GM18498 (cell line): ENCODE measurements around the gene ZYX.
"Not testable (repeated sequence)": the region's sequence is repeated elsewhere in the genome, so short reads cannot be mapped to it uniquely, and the experiment has no call there.

Experiments
- ATAC-seq: cut with Tn5 transposase; IDR thresholded peaks from one replicate; pipeline ENCODE4 v1.9.1; 2021; ENCODE audit warnings: mild to moderate bottlenecking, moderate library complexity; ENCODE audit not compliant: unreplicated experiment

Gene ZYX

DNA sequence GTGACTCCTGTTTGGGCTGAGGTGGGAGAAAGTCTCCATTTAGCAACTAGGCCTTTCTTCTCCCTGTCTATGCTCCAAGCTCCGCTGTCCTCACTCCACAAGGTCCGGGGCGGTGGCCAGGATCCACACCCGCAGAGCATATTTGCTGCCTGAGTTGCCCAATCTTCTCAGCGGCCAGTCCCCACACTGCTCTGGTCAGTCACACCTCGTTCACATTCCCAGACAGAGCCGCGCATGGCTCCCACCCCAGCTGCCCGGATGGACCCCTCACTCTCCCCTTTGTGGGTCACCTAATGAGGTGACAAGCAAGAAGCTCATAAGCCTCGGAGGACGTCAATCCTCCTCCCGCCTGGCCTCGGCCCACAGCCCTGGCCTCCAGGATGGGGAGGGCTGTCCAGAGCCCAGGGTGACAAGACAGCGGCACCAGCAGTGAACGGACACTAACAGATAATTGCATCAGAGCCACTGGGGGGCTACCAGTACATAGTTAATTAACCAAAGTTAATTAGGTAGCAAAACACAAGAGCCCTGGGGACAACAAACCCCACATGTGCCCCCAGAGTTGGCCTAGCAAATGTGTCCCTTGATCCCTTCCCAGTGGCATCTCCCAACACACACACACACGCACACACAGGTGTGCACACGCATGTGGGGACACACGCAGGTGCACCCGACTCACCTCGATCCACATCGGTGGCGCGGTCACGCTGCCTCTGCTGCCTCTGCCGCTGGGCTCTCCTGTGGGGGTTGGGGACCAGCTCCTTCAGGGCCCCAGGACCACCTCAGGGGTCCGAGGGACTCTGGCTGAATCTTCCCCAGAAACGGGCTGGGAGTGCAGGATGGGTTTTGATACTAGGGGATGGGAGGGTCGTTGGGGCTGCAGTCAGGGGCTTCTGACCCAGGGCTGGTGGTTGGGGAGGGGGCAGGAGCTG, 15.7 kb downstream of the ZYX start:
- no peak for ATAC-seq

- no peak for ATAC-seq
Measured at GRCh38 chr7:143397710-143398530, 16.8 kb downstream of the ZYX start.

- ATAC-seq, result no peak
Measured at GRCh38 chr7:143398616-143399015, 17.5 kb downstream of the ZYX start.

DNA sequence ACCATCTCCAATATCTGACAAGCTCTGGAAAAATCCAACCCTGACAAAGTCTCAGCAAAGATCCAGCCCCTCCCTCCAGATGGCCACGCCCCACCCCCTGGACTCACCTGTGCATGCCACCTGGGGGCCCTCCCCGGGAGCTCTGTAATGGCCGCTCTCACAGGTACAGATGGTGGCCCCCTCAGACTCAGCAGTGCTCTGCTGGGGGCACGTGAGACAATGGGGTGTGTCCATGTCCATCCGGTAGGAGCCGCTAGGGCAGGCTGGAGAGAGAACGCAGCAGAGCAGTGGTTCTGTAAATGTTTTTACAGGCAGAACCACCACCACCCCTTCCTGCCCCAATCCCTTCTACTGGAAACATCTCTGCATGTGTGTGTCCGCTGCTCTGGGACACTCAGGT, 18.0 kb downstream of the ZYX start:
- no peak for ATAC-seq

DNA sequence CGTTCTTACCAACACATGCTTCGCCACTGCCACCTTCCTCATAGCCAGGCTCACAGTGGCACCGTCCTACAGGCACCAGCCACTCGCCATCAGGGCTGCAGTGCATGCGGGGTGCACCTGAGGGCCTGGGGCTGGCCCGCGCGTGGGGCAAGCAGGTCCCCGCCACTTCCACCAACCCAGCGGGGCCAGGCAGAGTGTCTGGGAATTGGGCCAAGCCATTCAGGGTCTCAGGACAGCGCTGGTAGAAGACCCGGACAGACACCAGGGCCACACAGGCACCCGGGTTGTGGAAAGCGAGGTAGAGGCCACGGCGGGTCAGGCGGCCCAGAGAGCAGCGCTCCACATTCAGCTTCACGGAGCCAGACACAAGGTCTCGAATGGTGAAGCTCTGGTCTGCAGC, 18.5 kb downstream of the ZYX start:
- ATAC-seq, result no peak

DNA sequence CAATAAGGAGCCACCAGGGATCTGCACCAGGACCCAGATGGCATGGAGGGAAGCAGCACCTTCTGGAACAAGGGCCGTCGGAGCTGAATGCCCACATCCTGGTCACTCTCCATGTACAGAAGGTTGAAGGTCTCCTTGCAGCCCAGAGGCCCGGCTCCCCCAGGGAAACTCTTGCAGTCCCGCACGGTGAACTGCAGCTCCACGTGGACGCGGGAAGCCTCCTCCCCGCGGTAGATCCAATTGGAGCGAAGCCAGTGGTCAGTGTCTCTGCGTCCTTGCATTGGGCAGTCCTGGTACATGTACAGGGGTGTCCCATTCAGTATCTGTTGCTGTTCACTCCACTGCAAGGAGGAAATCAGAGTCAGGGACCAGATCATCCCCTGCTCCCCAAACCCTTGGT, 20.1 kb downstream of the ZYX start:
- no peak for ATAC-seq

- ATAC-seq, result not testable (repeated sequence)
Measured at GRCh38 chr7:143402233-143402632, 21.1 kb downstream of the ZYX start.

- no peak for ATAC-seq
Measured at GRCh38 chr7:143405173-143406001, 24.2 kb downstream of the ZYX start.

DNA sequence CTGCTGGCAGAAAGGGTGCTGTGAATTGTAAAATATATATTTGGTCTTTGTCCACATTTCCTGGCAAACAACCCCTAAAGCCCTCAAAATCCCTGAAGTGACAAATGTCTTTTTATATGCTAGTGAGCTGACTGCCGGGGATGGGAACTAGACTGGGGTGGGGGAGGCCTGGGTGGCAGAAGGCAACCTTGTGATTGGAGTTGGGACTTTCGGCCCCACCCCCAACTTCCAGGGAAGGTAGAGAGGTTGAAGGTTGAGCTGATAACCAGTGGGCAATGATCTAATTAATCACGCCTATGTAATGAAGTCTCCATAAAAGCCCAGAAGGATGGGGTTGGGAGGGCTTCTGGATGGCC, 24.8 kb downstream of the ZYX start:
- no peak for ATAC-seq

DNA sequence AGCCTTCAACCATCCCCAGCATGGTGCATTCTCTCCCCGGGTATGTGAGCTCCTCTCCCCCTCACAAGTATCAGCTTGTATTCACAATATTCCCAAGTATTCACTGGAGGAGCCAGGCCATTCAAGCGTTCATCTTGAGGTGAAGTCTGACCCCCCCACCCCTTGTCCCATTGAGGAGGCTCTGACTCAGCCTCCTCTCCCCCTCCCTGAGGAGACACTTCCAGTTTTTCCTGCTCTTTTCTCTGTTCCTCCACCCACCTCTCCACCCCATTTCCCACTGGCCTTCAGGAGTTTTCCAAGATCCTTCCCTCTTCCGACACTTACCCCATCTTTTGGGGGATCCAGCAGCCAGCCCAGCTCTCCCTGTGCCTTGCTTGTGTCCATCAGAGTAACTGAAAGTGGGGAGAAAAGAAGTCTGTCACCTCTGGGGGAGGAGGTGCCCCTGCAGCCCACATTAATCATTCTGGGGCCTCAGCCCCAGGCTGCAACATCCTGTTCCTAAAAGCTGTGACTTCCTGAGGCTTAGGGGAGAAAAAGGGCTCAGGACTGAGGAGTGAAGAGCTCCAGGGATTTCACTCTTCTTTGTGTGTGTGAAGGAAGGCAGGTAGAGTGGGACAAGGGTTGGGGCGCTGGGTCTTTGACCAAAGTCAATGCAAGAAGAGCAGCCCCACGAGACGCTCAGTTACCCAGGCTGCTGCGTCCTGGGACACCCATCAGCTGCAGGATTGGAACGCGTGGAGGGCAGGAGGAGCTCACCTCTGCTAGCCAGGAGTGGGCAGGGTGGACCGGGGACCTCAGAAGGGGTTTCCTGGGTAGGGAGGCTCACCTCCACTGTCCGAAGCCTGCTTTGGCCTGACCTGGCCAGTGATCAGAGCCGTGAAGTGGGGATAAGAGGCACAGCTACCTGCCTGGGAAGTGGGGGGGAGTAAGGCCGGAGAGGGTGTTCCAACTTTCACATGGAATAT, 26.4 kb downstream of the ZYX start:
- ATAC-seq, result no peak

GRCh38 chr7:143408252-143408685, 27.1 kb downstream of the ZYX start:
- peak; percentile 13 for ATAC-seq

DNA sequence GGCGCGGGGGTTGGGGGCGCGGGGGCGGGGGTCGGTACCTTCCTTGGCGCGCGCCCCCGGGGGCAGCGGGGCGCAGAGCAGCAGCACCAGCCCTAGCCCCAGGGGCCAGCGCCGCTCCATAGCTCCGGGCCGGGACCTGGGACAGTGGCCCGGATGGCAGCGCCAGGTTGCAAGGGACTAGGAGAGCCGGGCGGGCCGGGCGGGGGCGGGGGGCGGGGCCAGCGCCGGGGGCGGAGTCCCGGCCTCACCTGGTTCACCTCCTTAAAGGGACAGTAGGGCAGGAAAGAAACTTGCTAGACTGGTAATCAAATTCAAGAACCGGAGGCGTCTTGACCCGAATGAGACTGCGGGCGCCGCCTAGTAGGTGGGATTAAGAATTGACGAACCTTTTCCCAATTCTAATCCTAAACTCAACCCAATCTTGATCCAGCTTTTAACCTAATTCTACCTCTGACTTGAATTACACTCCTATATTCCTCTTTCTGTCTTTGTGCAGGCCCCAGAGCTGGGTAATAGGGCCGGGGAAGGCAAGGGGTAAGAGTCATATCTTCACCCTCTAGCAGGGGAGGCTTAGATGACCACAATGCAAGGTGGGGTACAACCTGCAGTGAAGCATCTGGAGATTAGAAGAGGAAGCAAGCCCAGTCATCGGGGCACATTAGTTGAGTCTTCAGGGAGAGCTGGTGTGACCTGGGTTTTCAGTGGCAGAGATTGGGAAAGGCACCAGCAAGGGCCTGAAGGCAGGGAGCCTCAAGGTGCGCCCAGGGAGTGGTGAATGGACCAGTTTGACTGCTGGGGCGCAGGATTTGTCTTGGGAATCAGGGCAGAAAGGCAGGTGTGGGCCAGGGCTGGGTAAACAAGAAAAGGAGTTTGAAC, 27.8 kb downstream of the ZYX start, which contains the start of gene EPHA1:
Gene EPHA1, minus strand, starts transcription at position 171 of the 876 bp plus-strand sequence. Its CDS starts 51 bp downstream, at position 120.
- peak; percentile 46 for ATAC-seq

- no peak for ATAC-seq
Measured at GRCh38 chr7:143410521-143411004, 29.4 kb downstream of the ZYX start.

GRCh38 chr7:143411976-143412708, 31.0 kb downstream of the ZYX start:
- no peak for ATAC-seq

DNA sequence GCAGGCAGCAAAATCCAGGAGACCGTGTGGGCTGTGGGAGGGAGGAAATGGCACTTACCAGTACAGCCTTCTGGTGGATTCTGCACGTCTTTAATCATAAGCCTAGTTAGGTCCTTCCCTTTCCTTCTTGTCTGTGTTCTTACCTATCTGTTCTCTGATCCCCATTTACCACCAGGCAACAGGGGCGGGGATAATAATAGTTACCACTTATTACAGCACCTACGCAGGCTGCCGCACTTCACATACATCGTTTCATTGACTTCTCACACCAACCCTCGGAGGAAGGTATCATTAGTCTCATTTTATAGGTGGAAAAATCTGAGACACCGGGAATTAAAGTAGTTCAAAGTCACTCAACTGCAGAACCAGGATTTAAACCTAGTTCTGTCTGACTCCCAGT, 32.0 kb downstream of the ZYX start:
- no peak for ATAC-seq

GRCh38 chr7:143415209-143415608, 34.1 kb downstream of the ZYX start:
- ATAC-seq, result not testable (repeated sequence)

DNA sequence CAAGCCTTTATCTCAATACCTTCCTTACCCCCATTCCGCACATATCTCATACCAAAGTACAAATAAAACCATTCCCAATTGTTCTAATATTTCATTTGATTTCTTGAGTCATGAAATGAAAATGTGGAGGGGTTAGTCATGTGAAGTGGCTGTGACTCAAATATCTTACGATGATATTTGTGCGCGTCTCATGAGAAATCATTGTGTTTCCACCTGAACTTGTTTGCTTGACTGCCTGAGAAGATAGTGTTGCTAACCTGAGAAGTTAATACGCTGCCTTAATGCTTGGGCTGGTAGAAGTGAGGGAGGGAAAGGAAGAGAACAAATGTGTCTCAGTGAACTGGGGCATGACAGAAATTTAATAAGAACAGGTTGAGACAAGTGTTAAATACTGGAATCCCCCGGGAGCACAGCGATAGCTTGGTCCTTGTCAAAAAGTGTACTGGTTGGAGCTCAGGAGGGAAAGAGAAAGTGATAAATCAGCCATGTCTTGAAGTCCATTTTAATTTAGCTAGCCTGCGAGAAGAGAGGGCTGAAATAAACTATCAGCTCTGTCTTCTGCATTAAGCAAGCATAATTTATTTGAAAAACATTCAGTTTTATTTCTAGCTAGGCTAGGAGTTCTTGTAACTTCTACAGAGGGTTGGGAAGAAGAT, 34.7 kb downstream of the ZYX start:
- ATAC-seq, result no peak
